Measurements from ENCODE around the gene ICAM2.

ICAM2 gene

DNA sequence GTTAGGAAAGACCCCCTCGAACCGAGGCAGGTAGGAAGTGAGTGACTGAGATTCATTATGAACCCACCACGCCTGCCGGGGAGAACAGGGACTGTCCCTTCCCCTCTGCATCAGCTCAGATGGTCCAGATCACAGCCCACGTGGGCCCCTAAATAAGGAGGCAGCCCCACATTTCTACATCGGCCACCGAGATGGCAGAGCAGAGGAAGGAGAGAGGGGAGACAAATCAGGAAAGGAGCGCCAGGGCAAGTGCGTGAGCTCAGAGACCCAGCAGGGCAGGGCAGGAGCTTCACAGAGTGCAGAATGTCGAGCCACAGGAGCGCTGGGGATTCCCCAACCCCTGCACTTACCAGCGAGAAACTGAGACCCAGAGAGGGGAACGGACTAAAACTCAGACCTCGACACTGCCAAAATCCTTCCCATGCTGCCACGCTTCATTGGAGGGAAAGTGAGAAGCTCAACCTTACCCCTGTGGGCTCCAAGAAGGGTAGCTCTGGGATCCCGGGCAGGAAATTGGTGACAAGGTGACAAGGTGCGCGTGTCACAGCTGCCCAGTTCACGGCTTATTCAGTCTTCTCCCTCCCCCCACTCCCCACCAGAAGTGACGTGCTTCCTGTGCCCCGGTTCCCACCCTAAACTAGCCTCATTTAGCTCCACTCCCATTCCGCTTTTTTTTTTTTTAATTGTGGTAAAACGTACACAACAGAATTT is at the start of gene ICAM2:
TSS of gene ICAM2 (minus strand) at position 578 of the 711 bp plus-strand sequence. CDS start 13,942 bp downstream, outside the sequence.
- no peak for DNase-seq

GRCh38 chr17:64070213-64070612 is 49.8 kb upstream of the ICAM2 start:
- no peak for DNase-seq

- no peak for DNase-seq
Observed at GRCh38 chr17:64069143-64069542, 48.7 kb upstream of the ICAM2 start.

GRCh38 chr17:64067657-64068056 is 47.2 kb upstream of the ICAM2 start:
- DNase-seq: no peak

DNA sequence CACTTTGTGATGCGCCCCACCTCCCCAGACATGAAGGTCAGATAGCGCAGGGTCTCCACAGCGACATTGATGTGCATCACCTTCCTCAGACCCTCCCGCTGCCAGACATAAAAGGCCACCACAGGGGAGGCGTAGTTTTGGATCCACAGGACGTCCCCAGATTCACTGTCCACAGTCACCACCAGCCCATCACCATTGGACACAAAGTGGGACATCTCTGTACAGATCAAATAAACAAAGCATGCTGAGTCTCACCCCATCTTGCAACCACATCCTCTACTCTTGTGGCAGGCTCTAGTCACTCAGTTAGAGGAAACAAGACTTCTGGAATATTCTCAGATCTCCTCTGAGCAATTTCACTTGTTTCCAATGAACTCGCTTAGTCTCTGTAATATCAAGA is 46.3 kb upstream of the ICAM2 start:
- DNase-seq: no peak

DNA sequence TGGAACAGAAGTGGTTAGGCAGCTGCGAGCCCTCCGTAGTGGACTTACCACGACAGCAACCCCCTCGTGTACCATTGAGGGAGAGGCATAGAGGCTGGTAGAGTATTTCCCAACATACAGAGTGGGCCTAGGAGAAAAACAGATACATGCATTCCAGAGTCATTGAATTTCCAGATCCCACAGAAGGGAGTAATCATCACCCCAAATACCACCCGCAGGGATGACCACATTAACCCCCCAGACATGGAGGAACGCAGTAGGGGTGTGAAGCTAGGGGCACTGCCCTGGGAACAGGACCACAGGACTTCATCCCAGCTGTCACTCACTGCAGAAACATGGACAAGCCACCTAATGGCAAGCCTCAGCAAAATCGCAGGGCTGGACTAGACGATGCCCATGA is 44.7 kb upstream of the ICAM2 start:
- no peak for DNase-seq

- no peak for DNase-seq
Observed at GRCh38 chr17:64064331-64064730, 43.9 kb upstream of the ICAM2 start.

DNA sequence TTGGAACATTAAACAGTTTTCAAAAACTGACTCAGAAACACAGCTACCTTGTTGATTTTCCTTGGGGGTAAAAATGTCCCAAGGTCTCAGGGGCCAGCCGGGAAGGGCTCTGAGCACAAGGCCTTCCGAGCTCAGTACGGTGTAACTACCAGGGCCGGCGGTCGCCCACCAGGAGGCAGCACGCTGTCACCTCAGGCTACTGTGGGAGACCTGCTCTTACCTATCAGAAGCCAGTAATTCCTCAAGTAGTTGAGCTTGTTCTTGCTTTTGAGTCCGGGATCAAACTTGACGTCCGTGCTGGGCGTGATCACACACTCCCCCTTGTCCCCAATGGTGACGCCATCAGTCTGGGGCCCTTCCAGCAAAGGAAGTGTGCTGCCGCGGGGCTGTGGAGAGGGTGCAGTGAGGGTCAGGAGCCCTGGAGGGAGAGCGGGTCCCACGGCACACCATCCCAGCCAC is 43.4 kb upstream of the ICAM2 start:
- no peak for DNase-seq

DNA sequence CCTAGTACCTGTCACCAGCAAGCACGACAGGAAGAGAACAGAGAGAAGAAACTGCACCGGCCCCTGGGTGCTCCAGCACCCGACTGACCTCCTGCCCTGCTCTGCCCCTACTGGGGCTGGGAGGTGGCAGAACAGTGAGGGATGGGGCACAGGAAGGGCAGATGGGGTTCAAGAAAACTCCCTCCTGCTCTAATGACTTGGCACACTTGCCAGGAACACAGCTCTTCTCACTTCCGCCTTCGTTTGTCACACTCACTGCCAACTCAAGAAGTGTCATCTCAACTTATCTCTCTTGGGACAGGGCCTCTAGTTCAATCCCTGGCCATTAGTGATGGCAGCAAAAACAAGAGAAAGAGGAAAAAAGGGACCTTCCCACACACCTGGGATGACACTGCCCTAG is 42.7 kb upstream of the ICAM2 start:
- DNase-seq: no peak

DNA sequence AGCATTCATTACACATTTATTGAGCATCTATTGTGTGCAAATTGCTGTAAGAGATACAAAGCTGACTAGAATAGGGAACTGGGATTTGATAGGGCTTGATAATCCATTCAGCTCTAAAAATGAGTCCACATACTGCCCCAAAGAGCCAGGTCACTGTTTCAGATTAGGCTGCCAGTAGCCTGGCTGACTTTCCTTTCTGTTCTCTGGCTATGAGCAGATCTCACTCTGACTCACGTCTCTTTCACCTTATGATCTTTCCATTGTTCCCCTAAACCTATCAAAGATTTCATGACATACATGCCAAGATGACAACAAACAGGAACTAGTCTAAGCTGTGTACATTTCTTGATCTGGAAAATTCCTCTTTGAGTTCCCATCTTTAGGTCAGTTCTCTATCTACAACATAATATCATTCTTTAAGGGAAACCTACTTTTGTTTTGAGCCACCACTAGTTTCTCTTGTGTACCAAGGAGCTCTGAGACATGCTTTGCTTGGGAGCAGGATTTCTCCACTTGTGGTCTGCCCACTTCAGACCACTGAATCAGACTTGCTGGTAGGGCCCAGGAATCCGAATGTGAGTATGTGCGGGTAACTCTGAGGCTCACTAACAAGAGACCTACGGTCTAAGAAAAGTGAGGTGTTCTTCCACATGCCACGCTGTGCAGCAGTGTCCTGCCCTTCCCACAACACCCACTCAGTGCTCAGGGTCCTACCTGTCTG is 40.9 kb upstream of the ICAM2 start:
- no peak for DNase-seq

- no peak for DNase-seq
Observed at GRCh38 chr17:64060331-64060730, 39.9 kb upstream of the ICAM2 start.

- DNase-seq: no peak
Observed at GRCh38 chr17:64059756-64060155, 39.3 kb upstream of the ICAM2 start.

- no peak for DNase-seq
Observed at GRCh38 chr17:64058621-64059020, 38.2 kb upstream of the ICAM2 start.

- DNase-seq: no peak
Observed at GRCh38 chr17:64057701-64058263, 37.3 kb upstream of the ICAM2 start.

GRCh38 chr17:64056269-64057005 is 36.0 kb upstream of the ICAM2 start:
- DNase-seq: no peak

GRCh38 chr17:64055183-64056142 is 35.0 kb upstream of the ICAM2 start:
- no peak for DNase-seq

GRCh38 chr17:64054304-64054703 is 33.9 kb upstream of the ICAM2 start:
- DNase-seq: no peak

- DNase-seq: no peak
Observed at GRCh38 chr17:64053101-64053500, 32.7 kb upstream of the ICAM2 start.

DNA sequence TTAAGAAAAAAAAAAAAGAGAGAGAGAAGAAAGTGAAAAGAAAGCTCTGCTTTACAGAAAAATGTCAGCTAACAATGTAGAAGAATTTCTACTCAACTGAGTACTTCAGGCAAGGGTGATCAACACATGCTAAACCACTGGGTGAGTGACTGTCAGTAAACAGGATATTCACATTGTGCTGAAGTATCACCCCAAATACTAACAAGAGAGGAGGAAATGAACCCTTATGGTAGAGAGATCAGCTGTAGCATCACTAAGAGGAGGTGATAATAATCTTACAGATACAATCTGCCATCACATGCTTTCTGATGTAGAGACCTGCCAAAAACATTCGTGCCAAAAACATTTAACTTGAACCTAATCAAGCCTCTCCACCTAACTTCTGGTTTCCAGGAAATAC is 30.7 kb upstream of the ICAM2 start:
- no peak for DNase-seq

DNA sequence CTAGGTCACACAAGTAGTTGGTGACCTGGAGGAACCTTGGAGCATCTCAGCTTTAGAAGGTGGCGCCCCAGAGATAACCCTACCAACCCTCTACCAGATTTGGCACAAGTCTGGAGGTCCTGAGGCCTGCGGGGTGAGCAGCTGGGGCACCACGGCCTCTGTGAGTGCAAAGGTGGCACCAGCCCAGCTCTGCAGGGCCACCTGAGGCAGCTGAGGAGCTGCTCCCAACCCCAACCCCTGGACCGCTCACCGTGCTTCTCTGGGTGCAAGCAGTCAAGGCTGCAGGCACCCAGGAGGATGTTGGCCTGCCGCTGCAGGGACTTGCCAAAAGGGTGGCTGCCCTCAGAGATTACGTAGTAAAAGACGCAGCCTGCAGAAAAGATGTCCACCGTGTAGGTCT is 28.4 kb upstream of the ICAM2 start:
- DNase-seq: no peak

DNA sequence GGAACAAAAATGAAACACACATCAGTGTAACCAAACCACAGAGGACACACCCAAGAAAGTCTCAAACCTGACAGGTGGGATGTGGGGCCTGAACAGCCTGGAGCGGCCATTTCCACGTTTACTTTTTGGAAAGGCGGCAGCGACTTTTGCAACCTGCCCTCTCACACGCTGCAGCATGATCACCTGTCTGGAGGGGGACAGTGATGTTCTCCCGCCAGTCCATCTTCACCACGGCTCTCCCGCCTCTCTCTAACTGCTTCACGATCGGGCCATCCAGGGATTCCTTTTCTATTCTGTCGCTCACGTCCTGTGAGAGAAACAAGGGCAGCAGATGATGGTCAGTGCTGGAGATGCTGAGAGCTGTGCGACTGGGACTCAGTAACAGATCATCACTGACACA is 24.7 kb upstream of the ICAM2 start:
- no peak for DNase-seq

Data from NCI-H2171 (cell line).